Liver (tissue), 3 donors: ENCODE results near the gene GMDS.

Experiments used
- FOXA1 ChIP-seq: IDR thresholded peaks from 2 replicates; pipeline ENCODE4 v1.6.1; 2016; ENCODE audit warnings: antibody characterized with exemption
- GABPA ChIP-seq, 2 donors: IDR thresholded peaks in 1 of 2; conservative IDR thresholded peaks in 1 of 2; 2 replicates each; pipeline ENCODE4 v1.6.1; 2016; ENCODE audit warnings: antibody characterized with exemption in 2 of 2, mild to moderate bottlenecking in 1 of 2, moderate library complexity in 1 of 2
- HNF4A ChIP-seq, 2 donors: conservative IDR thresholded peaks; 2 replicates each; pipeline ENCODE4 v1.6.1; 2016; ENCODE audit warnings: antibody characterized with exemption in 2 of 2, mild to moderate bottlenecking in 2 of 2
- RAD21 ChIP-seq, 2 donors: IDR thresholded peaks; 2 replicates each; pipeline ENCODE4 v1.6.1; 2016; ENCODE audit warnings: antibody characterized with exemption in 2 of 2, mild to moderate bottlenecking in 2 of 2
- YY1 ChIP-seq: IDR thresholded peaks from 2 replicates; pipeline ENCODE4 v1.6.1; 2016; ENCODE audit warnings: antibody characterized with exemption, mild to moderate bottlenecking
- TF ChIP-seq, protein P1 (sequence below): fragments of 150-350 bp; IDR thresholded peaks from 2 replicates; pipeline ENCODE4 v1.5.1; 2017; ENCODE audit warnings: improper control_type of control experiment, low read depth, low read length; ENCODE audit not compliant: missing input control
- TF ChIP-seq, protein P2 (sequence below): IDR thresholded peaks from 2 replicates; pipeline ENCODE4 v1.6.1; 2016; ENCODE audit warnings: antibody characterized with exemption
- donor health status: healthy.
- donor health status: healthy.

DNA sequence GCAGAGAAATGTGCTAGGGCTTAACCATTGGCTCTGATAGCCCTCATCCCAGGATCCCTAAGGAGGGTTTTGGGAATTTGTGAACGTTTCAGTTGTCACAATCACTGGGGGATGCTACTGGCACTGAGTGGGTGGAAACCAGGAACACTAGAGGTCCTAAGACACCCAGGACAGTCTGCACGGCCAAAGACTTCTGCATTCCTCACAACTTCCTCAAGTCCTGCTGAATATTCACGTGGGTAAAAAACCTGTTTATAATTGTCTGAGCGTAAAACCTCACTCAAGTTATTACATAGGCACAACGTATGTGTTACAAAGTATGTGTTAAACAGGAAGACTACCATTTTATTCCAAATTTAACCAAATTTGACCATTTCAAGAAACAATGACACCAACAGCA, 52.4 kb downstream of the GMDS start:
- TF ChIP-seq YY1 (no peak), GABPA (IDR thresholded peaks at IDR 0.05 in 1 of 2, conservative IDR thresholded peaks at IDR 0.05 in 1 of 2) (no peak), HNF4A (conservative IDR thresholded peaks at IDR 0.05) (no peak), FOXA1 (no peak), RAD21 (IDR thresholded peaks at IDR 0.05) (no peak)
- TF ChIP-seq, protein P1, sequence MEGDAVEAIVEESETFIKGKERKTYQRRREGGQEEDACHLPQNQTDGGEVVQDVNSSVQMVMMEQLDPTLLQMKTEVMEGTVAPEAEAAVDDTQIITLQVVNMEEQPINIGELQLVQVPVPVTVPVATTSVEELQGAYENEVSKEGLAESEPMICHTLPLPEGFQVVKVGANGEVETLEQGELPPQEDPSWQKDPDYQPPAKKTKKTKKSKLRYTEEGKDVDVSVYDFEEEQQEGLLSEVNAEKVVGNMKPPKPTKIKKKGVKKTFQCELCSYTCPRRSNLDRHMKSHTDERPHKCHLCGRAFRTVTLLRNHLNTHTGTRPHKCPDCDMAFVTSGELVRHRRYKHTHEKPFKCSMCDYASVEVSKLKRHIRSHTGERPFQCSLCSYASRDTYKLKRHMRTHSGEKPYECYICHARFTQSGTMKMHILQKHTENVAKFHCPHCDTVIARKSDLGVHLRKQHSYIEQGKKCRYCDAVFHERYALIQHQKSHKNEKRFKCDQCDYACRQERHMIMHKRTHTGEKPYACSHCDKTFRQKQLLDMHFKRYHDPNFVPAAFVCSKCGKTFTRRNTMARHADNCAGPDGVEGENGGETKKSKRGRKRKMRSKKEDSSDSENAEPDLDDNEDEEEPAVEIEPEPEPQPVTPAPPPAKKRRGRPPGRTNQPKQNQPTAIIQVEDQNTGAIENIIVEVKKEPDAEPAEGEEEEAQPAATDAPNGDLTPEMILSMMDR, result no peak
- TF ChIP-seq, protein P2, sequence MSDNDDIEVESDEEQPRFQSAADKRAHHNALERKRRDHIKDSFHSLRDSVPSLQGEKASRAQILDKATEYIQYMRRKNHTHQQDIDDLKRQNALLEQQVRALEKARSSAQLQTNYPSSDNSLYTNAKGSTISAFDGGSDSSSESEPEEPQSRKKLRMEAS, result no peak
